ENCODE results near the gene GRIK1. TPM values are rescaled to one million over a fixed set of nuclear protein-coding genes. Genes with fewer than 3 reads are reported as not detected.

GRIK1 gene
- total and polyA plus RNA-seq, 5 donors = not detected

DNA sequence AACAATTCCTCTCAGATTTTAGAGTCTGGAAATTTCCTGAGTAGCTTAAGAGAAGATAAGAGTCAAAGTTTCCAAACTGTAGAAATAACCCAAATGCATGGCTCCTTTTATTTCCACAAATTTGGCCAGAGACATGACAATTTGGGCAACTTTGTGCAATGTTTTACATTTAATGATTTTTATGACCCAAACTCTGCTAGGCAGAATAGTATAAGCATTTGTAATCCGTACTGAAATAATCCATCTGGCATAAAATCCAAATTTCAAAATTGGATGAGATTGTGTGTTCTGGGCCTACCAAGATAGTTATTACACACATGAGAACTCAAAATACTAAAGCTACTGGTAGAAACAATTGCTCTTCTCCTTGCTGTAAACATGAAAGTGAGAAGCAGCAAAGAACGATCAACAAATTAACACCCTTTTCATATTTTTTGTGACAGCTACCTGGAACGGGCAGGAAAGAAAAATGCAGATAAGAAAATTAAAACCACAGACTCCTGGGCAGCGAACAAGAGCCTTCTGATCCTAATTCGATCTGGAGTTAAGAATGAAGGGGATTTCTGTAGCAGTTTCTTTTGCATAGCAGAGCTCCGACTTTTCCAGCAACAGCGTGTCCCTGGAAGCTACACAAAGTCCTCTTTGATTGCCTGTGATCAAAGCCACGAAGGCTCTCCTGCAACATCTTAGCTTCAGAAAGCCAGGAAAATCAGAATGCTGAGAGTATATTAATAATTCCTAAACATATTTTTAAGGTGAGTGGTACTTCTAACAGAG is 191.2 kb downstream of the GRIK1 start:
- WGBS = 53% methylated on average over 8 of the region's 8 CpGs
- no peaks in the 10 kb centered on the region for H3K9me3 ChIP-seq (ENCODE audit: control insufficient read depth, low read length)
- no peaks in the 10 kb centered on the region for H3K4me1 ChIP-seq (ENCODE audit: control insufficient read depth, insufficient read depth, low read length)
- intact Hi-C loops (cut with DNase I) = no loop called here
- ATAC-seq (peak; percentile 40 to 43), DNase-seq (peak in 1 of 3 donors; percentile 26)
- H3K27ac ChIP-seq (ENCODE audit: low read length) = no peak overlapping the region
- H3K4me3 ChIP-seq (ENCODE audit: low read length) = no peak overlapping the region
- no peaks in the 10 kb centered on the region for H3K27me3 ChIP-seq (ENCODE audit: control insufficient read depth, insufficient read depth)

DNA sequence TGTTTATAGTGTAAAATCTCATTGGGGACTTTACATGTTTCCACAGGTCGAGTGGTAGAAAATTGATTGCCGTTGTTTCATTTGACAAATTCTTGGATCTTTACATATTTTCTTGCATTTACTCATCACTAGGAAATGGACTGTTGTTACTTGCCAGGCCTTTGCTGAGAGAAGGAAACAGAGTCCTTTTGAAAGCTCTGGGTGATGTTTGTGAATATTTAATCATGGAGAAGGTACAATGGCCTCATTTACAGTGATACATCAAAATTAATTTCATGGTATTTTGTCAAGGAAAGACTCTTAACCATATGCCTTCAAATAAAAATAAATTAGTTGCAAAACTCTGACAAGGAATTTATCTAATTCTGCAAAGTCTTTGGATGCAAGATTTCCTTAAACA is 198.0 kb downstream of the GRIK1 start:
- intact Hi-C loops (cut with DNase I) = no loop called here
- Histone ChIP-seq H3K4me3 (ENCODE audit: low read length) (no peak overlapping the region), H3K27ac (ENCODE audit: low read length) (no peak overlapping the region), H3K9me3 (ENCODE audit: control insufficient read depth, low read length) (no peaks in the 10 kb centered on the region), H3K4me1 (ENCODE audit: control insufficient read depth, insufficient read depth, low read length) (no peaks in the 10 kb centered on the region), H3K27me3 (ENCODE audit: control insufficient read depth, insufficient read depth) (no peaks in the 10 kb centered on the region)
- 76% methylated on average over 2 of the region's 2 CpGs for WGBS
- ATAC-seq = no peak
- DNase-seq = no peak

DNA sequence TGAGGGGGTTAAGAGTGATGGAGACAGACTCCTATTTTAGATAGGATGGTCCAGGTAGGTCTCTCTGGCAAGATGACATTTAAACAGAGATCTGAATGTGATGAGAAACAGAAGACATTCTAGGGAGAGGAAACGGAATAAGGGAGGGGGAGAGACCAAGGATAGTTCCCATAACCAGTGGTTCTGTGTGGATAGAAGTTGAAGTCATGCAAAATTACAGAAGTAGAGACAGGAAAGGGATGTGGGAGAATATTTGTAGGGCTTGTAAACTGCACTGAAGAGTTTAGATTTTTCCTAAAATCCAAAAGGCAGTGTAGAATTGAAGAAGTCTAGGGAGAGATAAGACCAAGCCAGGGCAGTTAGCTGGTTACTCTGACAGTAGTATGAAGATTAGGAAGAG is 200.6 kb downstream of the GRIK1 start:
- 40% methylated on average over 1 of the region's 1 CpG for WGBS
- Histone ChIP-seq H3K27me3 (ENCODE audit: control insufficient read depth, insufficient read depth) (no peaks in the 10 kb centered on the region), H3K4me1 (ENCODE audit: control insufficient read depth, insufficient read depth, low read length) (no peaks in the 10 kb centered on the region), H3K9me3 (ENCODE audit: control insufficient read depth, low read length) (no peaks in the 10 kb centered on the region), H3K27ac (ENCODE audit: low read length) (no peak overlapping the region), H3K4me3 (ENCODE audit: low read length) (no peak overlapping the region)
- intact Hi-C loops (cut with DNase I) = no loop called here
- ATAC-seq (no peak), DNase-seq (no peak)

DNA sequence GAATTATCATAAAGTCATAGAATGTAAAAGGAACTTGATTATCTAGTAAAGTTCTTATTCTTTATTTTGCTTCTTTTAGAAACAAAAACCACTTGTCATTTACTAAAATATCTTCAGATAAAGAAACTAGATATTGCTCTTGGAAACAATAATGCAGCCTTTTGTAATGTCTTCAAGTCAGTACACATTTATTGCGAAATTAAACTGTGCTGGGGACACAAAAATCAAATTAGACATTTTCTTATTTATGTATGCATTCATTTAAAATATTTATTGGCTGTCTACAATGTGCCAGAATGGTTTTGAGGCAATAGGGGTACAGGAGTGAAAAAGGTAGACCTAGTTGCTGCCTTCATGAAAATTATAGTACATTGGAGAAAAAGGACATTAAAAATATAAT is 201.1 kb downstream of the GRIK1 start:
- 90% methylated on average over 1 of the region's 1 CpG for WGBS
- intact Hi-C loops (cut with DNase I) = no loop called here
- no peak for DNase-seq

DNA sequence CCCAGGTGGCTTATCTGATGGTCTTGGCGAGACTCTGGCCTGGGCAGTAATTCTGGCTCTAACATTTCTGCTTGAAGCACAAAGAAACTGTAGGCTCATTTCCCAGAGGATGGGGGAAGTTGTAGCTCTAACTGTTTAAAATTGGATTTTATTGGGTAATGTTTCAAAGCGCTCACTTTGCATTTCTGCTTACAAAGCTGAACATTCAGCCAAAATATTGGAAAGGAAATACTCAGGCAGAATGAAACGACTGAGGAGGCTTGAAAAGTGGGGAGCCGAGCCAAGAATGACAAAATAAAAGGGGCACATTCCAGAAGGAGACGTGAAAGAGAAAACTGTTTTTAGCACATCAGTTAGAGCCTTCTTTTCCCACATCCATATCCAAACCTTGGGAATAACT is 202.6 kb downstream of the GRIK1 start:
- H3K27me3 ChIP-seq (ENCODE audit: control insufficient read depth, insufficient read depth) = no peaks in the 10 kb centered on the region
- no peak overlapping the region for H3K27ac ChIP-seq (ENCODE audit: low read length)
- H3K4me3 ChIP-seq (ENCODE audit: low read length) = no peak overlapping the region
- 19% methylated on average over 5 of the region's 5 CpGs for WGBS
- no peak for ATAC-seq
- intact Hi-C loops (cut with DNase I) = no loop called here
- no peaks in the 10 kb centered on the region for H3K4me1 ChIP-seq (ENCODE audit: control insufficient read depth, insufficient read depth, low read length)
- no peak for DNase-seq
- H3K9me3 ChIP-seq (ENCODE audit: control insufficient read depth, low read length) = no peaks in the 10 kb centered on the region

More for the DNA sequence above, 201.1 kb downstream of the GRIK1 start:
- H3K27me3 ChIP-seq (ENCODE audit: control insufficient read depth, insufficient read depth) = no peaks in the 10 kb centered on the region
- no peak overlapping the region for H3K27ac ChIP-seq (ENCODE audit: low read length)
- H3K9me3 ChIP-seq (ENCODE audit: control insufficient read depth, low read length) = no peaks in the 10 kb centered on the region
- no peak for ATAC-seq
- H3K4me3 ChIP-seq (ENCODE audit: low read length) = no peak overlapping the region
- H3K4me1 ChIP-seq (ENCODE audit: control insufficient read depth, insufficient read depth, low read length) = no peaks in the 10 kb centered on the region

DNA sequence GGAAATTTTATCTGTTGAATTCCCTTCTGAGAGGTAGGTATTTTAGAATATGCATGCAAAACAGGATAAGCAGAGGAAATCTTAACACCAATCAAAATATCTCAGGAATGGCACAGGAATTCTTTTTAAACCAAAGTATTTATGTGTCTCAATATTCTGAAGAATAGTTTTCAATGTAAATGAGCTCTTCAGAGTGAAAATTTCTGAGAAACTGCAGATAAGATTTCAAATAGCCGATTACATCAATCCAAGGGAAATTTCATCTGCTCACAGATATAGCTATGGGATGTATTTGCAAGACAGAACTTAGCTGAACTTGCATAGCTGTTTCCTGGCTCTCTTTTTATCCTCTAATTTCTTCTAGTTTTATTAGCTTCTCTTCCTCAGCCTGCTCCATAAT is 209.5 kb downstream of the GRIK1 start:
- no peak overlapping the region for H3K4me3 ChIP-seq (ENCODE audit: low read length)
- no peak for ATAC-seq
- intact Hi-C loops (cut with DNase I) = no loop called here
- no peaks in the 10 kb centered on the region for H3K9me3 ChIP-seq (ENCODE audit: control insufficient read depth, low read length)
- H3K27ac ChIP-seq (ENCODE audit: low read length) = no peak overlapping the region
- DNase-seq = no peak
- no peaks in the 10 kb centered on the region for H3K4me1 ChIP-seq (ENCODE audit: control insufficient read depth, insufficient read depth, low read length)
- WGBS = 51% methylated on average over 1 of the region's 1 CpG
- H3K27me3 ChIP-seq (ENCODE audit: control insufficient read depth, insufficient read depth) = no peaks in the 10 kb centered on the region

DNA sequence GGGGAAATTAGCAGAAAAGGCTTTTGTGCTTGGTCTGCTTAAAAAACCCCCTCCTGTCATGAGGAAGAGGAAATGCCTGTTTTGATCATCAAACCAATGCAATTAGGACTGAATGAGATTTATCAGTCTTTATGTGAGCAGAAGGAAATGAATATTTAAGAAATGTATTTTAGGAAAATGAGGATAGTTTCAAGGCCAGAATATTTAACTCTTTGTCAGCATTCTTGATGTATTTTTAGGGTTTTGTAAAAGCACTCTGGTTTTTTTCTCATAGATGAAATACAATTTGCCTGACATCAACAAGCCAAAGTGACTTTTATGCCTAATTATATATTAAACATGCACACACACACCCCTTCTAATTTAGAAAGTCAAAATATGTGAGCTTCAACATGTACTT is 213.8 kb downstream of the GRIK1 start:
- Histone ChIP-seq H3K9me3 (ENCODE audit: control insufficient read depth, low read length) (no peaks in the 10 kb centered on the region), H3K4me3 (ENCODE audit: low read length) (no peak overlapping the region), H3K27me3 (ENCODE audit: control insufficient read depth, insufficient read depth) (no peaks in the 10 kb centered on the region), H3K4me1 (ENCODE audit: control insufficient read depth, insufficient read depth, low read length) (no peaks in the 10 kb centered on the region), H3K27ac (ENCODE audit: low read length) (no peak overlapping the region)
- no peak for ATAC-seq
- intact Hi-C loops (cut with DNase I) = no loop called here
- no peak for DNase-seq

DNA sequence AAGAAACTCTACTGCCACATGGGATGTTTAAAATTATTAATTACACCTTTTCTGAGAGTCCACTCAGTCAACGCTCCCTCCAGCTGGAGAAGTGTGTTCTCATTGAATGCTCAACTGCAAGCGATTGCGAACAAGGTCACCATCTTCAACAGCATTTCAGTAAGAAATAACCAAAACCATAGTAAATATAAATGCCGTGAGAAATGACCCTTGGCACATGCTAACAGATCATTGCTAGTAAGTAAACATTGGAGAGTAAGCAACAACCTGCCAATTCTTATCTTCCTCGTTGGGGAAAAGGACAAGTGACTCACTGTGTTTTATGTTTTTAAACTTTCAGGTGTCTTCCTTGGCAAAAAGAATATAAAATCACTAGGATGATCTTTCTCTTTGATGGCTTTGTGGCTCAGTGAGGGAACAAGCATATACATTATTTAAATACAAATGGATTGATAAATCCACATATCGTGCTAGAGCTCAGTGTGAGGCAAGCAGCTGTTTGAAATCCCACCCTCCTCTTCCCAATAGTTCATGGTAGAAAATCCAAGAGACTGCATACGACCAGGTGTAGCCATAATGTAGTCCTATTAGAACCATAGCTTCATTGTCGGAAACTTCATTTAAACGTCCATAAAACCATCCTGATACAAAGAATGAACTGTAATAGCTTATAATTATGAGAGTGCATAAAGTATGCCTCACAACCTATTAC is 214.6 kb downstream of the GRIK1 start:
- Histone ChIP-seq H3K27ac (ENCODE audit: low read length) (no peak overlapping the region), H3K9me3 (ENCODE audit: control insufficient read depth, low read length) (no peaks in the 10 kb centered on the region), H3K4me1 (ENCODE audit: control insufficient read depth, insufficient read depth, low read length) (no peaks in the 10 kb centered on the region), H3K4me3 (ENCODE audit: low read length) (no peak overlapping the region), H3K27me3 (ENCODE audit: control insufficient read depth, insufficient read depth) (no peaks in the 10 kb centered on the region)
- ATAC-seq (no peak), DNase-seq (no peak)
- WGBS = 62% methylated on average over 9 of the region's 9 CpGs
- intact Hi-C loops (cut with DNase I) = no loop called here

DNA sequence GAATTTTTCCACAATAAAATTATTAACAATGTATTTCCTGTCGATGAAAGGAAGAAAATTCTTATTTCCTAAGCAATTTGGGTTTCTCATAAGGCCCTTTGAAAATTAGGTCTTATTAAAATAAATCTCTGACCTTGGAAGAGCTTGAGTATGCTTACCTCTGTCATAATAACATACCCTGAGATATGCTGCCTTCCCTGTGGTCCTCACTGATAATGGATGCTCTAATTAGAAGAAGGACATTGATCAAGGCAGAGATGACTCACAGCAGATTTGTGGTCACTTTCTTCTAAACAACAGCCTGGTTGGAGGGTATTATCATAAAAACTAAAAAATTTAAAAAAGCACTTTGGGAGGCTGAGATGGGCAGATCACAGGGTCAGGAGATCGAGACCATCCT is 217.8 kb downstream of the GRIK1 start:
- no peak overlapping the region for H3K27ac ChIP-seq (ENCODE audit: low read length)
- H3K9me3 ChIP-seq (ENCODE audit: control insufficient read depth, low read length) = no peaks in the 10 kb centered on the region
- intact Hi-C loops (cut with DNase I) = no loop called here
- H3K4me1 ChIP-seq (ENCODE audit: control insufficient read depth, insufficient read depth, low read length) = no peaks in the 10 kb centered on the region
- no peak for DNase-seq
- ATAC-seq = no peak
- no peaks in the 10 kb centered on the region for H3K27me3 ChIP-seq (ENCODE audit: control insufficient read depth, insufficient read depth)
- H3K4me3 ChIP-seq (ENCODE audit: low read length) = no peak overlapping the region
- 90% methylated on average over 2 of the region's 2 CpGs for WGBS

DNA sequence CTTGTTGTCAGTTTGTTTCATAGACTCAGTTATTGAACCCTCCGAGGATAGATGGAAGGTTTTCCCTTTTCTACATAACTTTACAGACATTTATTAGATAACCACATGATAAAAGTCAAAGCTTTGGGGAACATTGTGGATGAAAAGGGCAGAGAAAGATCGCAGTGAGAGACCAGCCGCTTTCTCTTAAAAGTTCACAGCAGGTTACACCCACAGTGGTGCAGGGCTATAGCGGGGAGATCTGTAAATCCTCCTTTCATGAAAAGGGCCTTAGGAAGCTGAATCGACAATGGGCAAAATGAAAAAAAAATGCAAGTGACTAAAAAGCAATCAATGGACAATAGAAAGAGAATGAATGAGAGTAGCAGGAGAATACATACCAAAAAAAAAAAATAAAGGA is 218.6 kb downstream of the GRIK1 start:
- Histone ChIP-seq H3K27me3 (ENCODE audit: control insufficient read depth, insufficient read depth) (no peaks in the 10 kb centered on the region), H3K27ac (ENCODE audit: low read length) (no peak overlapping the region), H3K4me1 (ENCODE audit: control insufficient read depth, insufficient read depth, low read length) (no peaks in the 10 kb centered on the region), H3K9me3 (ENCODE audit: control insufficient read depth, low read length) (no peaks in the 10 kb centered on the region), H3K4me3 (ENCODE audit: low read length) (no peak overlapping the region)
- DNase-seq (no peak), ATAC-seq (no peak)
- intact Hi-C loops (cut with DNase I) = no loop called here
- 78% methylated on average over 5 of the region's 5 CpGs for WGBS

DNA sequence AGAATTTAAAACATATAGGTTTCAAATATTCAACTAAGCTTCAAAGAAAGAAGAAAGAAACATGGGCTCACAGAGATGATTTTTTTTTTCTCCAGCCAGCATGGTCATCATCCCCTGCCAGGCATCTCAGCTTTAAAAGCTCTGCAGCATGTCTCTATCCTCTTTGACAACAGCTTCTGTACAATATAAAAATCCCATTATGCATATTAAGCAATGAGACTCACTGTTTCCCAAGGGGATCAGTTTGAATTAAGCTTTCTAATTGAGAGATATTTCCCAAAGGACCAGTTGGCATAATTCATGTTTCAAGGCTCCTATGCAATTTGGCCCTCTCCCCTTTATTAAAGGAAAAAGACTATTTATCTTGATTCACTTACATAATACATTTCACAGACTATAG is 220.3 kb downstream of the GRIK1 start:
- Histone ChIP-seq H3K9me3 (ENCODE audit: control insufficient read depth, low read length) (no peaks in the 10 kb centered on the region), H3K27ac (ENCODE audit: low read length) (no peak overlapping the region), H3K4me1 (ENCODE audit: control insufficient read depth, insufficient read depth, low read length) (no peaks in the 10 kb centered on the region), H3K4me3 (ENCODE audit: low read length) (no peak overlapping the region), H3K27me3 (ENCODE audit: control insufficient read depth, insufficient read depth) (no peaks in the 10 kb centered on the region)
- ATAC-seq = no peak
- DNase-seq = no peak
- intact Hi-C loops (cut with DNase I) = no loop called here
